H1 (cell line): ENCODE measurements around the gene STRN4. TPM values are rescaled to one million over a fixed set of nuclear protein-coding genes. Genes with fewer than 3 reads are reported as not detected.

Experiments used
- CTCF ChIA-PET: fragments of 300-600 bp; sonication (Branson Sonifier 250); formaldehyde crosslinking; loops from one replicate; lab custom pipeline; 2021; ENCODE audit not compliant: partially characterized antibody; lab: Charles Lee
- POLR2A ChIA-PET: fragments of 300-600 bp; sonication (Branson Sonifier 250); formaldehyde crosslinking; loops from one replicate; lab custom pipeline; 2021; ENCODE audit warnings: inconsistent platforms; ENCODE audit not compliant: partially characterized antibody; lab: Charles Lee
- DNase-seq, 2 experiments: peaks; one replicate each; pipeline versions ENCODE4 v3.0.0 to v3.0.0-alpha.2; 2010 to 2022; ENCODE audit warnings: low spot score in 2 of 2, low read depth in 1 of 2, mixed read lengths in 1 of 2
- FAIRE-seq: peaks from 2 replicates; lab custom pipeline; 2011; peaks lifted over from hg19 to GRCh38; lab: Jason Lieb, UNC
- H2AFZ ChIP-seq: 2 replicates; pipeline ENCODE4 v1.8.1; 2012; ENCODE audit warnings: low read length, inconsistent platforms
- H2AK5ac ChIP-seq: 2 replicates; pipeline ENCODE4 v1.6.1; 2013; ENCODE audit warnings: low read depth, low read length
- H2BK120ac ChIP-seq: replicated peaks from 2 replicates; pipeline ENCODE3; 2013; ENCODE audit warnings: low read depth, low read length, inconsistent platforms
- H2BK12ac ChIP-seq: 2 replicates; pipeline ENCODE4 v1.6.1; 2013; ENCODE audit warnings: low read depth, low read length
- H2BK15ac ChIP-seq: 2 replicates; pipeline ENCODE4 v1.6.1; 2013; ENCODE audit warnings: low read length
- H2BK20ac ChIP-seq: 2 replicates; pipeline ENCODE4 v1.6.1; 2013; ENCODE audit warnings: low read length
- H2BK5ac ChIP-seq: 2 replicates; pipeline ENCODE4 v1.6.1; 2013; ENCODE audit warnings: low read depth, low read length
- H3K14ac ChIP-seq: 2 replicates; pipeline ENCODE4 v1.6.1; 2013; ENCODE audit warnings: inconsistent platforms; ENCODE audit not compliant: insufficient read length
- H3K18ac ChIP-seq: 2 replicates; pipeline ENCODE4 v1.6.1; 2013; ENCODE audit warnings: low read length; ENCODE audit errors: extremely low read depth
- H3K23ac ChIP-seq: 2 replicates; pipeline ENCODE4 v1.6.1; 2013; ENCODE audit warnings: inconsistent platforms; ENCODE audit not compliant: insufficient read length
- H3K23me2 ChIP-seq: 2 replicates; pipeline ENCODE4 v1.6.1; 2013; ENCODE audit warnings: low read depth, low read length
- H3K27ac ChIP-seq: 2 replicates; pipeline ENCODE4 v1.6.1; 2011; ENCODE audit warnings: low read depth, low read length, inconsistent platforms
- H3K27me3 ChIP-seq, 4 experiments: replicated peaks in 1 of 4; 1 replicate in 1 of 4; 2 replicates in 3 of 4; pipeline versions ENCODE4 v1.6.1 to v1.8.1; 2011 to 2013; ENCODE audit warnings: low read length in 3 of 4, mild to moderate bottlenecking in 3 of 4, inconsistent platforms in 2 of 4, mixed read lengths in 2 of 4, moderate library complexity in 1 of 4; ENCODE audit not compliant: control insufficient read depth in 3 of 4, insufficient read depth in 3 of 4; ENCODE audit errors: extremely low read depth in 1 of 4
- H3K36me3 ChIP-seq, 4 experiments: 2 replicates each; pipeline versions ENCODE4 v1.6.1 to v1.8.1; 2011 to 2013; ENCODE audit warnings: mild to moderate bottlenecking in 4 of 4, low read length in 3 of 4, moderate library complexity in 2 of 4, control low read depth in 1 of 4, inconsistent platforms in 1 of 4; ENCODE audit not compliant: insufficient read depth in 4 of 4, control insufficient read depth in 2 of 4
- H3K4ac ChIP-seq: replicated peaks from 2 replicates; pipeline ENCODE3; 2013; ENCODE audit warnings: low read length, low read depth, mixed read lengths, inconsistent platforms; ENCODE audit not compliant: insufficient read length
- H3K4me1 ChIP-seq, 4 experiments: replicated peaks in 1 of 4; 1 replicate in 1 of 4; 2 replicates in 3 of 4; pipeline versions ENCODE4 v1.6.1 to v1.8.1; 2011 to 2013; ENCODE audit warnings: low read length in 3 of 4, inconsistent platforms in 2 of 4, mixed read lengths in 1 of 4; ENCODE audit not compliant: insufficient read depth in 4 of 4, control insufficient read depth in 3 of 4
- H3K4me2 ChIP-seq, 2 experiments: 2 replicates each; pipeline versions ENCODE4 v1.6.1 to v1.8.1; 2011 to 2013; ENCODE audit warnings: low read depth in 2 of 2, low read length in 2 of 2, control low read depth in 1 of 2, inconsistent platforms in 1 of 2, mild to moderate bottlenecking in 1 of 2; ENCODE audit not compliant: insufficient read depth in 1 of 2
- H3K4me3 ChIP-seq, 4 experiments: fragments of 200-600, 300-600 bp in 1 of 4; sonication (generic), shearing (Covaris generic), sonication (Bioruptor Twin) in 1 of 4; 2 replicates each; pipeline versions ENCODE4 v1.5.1 to v1.8.1; 2011 to 2016; ENCODE audit warnings: low read length in 4 of 4, low read depth in 3 of 4, control low read depth in 2 of 4, inconsistent platforms in 2 of 4, mild to moderate bottlenecking in 2 of 4, mixed read lengths in 1 of 4, moderate library complexity in 1 of 4; ENCODE audit not compliant: insufficient read depth in 2 of 4; ENCODE audit errors: extremely low read depth in 1 of 4
- H3K56ac ChIP-seq: replicated peaks from 2 replicates; pipeline ENCODE3; 2013; ENCODE audit warnings: low read depth, mild to moderate bottlenecking, mixed read lengths, low read length, inconsistent platforms; ENCODE audit not compliant: insufficient read length
- H3K79me1 ChIP-seq: 2 replicates; pipeline ENCODE4 v1.6.1; 2013; ENCODE audit warnings: low read depth, low read length, control low read depth
- H3K79me2 ChIP-seq, 2 experiments: 2 replicates each; pipeline versions ENCODE4 v1.6.1 to v1.8.1; 2012 to 2013; ENCODE audit warnings: low read length in 2 of 2, mild to moderate bottlenecking in 2 of 2, inconsistent platforms in 1 of 2; ENCODE audit not compliant: insufficient read depth in 2 of 2, control insufficient read depth in 1 of 2
- H3K9ac ChIP-seq, 4 experiments: replicated peaks in 1 of 4; 1 replicate in 1 of 4; 2 replicates in 3 of 4; pipeline versions ENCODE4 v1.6.1 to v1.8.1; 2011 to 2013; ENCODE audit warnings: low read depth in 3 of 4, low read length in 3 of 4, control low read depth in 2 of 4, mild to moderate bottlenecking in 2 of 4, moderate library complexity in 2 of 4, inconsistent platforms in 1 of 4; ENCODE audit errors: extremely low read depth in 1 of 4
- H3K9me3 ChIP-seq, 2 experiments: 2 replicates each; pipeline versions ENCODE4 v1.6.1 to v1.8.1; 2012 to 2013; ENCODE audit warnings: mild to moderate bottlenecking in 2 of 2, moderate library complexity in 2 of 2, control low read depth in 1 of 2, inconsistent platforms in 1 of 2, low read depth in 1 of 2, low read length in 1 of 2, mixed read lengths in 1 of 2; ENCODE audit not compliant: insufficient read depth in 2 of 2
- H4K20me1 ChIP-seq, 2 experiments: replicated peaks in 1 of 2; 2 replicates each; pipeline versions ENCODE3 to v1.8.1; 2011 to 2013; ENCODE audit warnings: inconsistent platforms in 2 of 2, low read length in 2 of 2, mild to moderate bottlenecking in 1 of 2; ENCODE audit not compliant: insufficient read depth in 2 of 2, control insufficient read depth in 1 of 2
- H4K5ac ChIP-seq: 2 replicates; pipeline ENCODE4 v1.6.1; 2013; ENCODE audit warnings: low read length, low read depth, mixed read lengths, inconsistent platforms; ENCODE audit not compliant: insufficient read length
- H4K8ac ChIP-seq: 2 replicates; pipeline ENCODE4 v1.8.0; 2013; ENCODE audit warnings: mild to moderate bottlenecking, moderate library complexity, low read length, inconsistent platforms; ENCODE audit not compliant: insufficient read depth; ENCODE audit errors: extremely low read depth
- H4K91ac ChIP-seq: replicated peaks from 2 replicates; pipeline ENCODE3; 2013; ENCODE audit warnings: low read length, mixed read lengths, inconsistent platforms; ENCODE audit not compliant: insufficient read length
- BACH1 ChIP-seq: IDR thresholded peaks from 2 replicates; pipeline ENCODE4 v1.6.1; 2012; ENCODE audit warnings: low read length, improper control_type of control experiment
- BCL11A ChIP-seq, 2 experiments: IDR thresholded peaks; one replicate each; pipeline ENCODE4 v1.6.1; 2011; ENCODE audit warnings: low read depth in 2 of 2, low read length in 2 of 2, mild to moderate bottlenecking in 2 of 2
- NRF1 ChIP-seq: IDR thresholded peaks from 2 replicates; pipeline ENCODE4 v1.6.1; 2011; ENCODE audit warnings: mild to moderate bottlenecking, low read depth, low read length, improper control_type of control experiment
- SP4 ChIP-seq: IDR thresholded peaks from 2 replicates; pipeline ENCODE4 v1.6.1; 2012; ENCODE audit warnings: low read length, inconsistent platforms
- TBP ChIP-seq: IDR thresholded peaks from 2 replicates; pipeline ENCODE4 v1.6.1; 2011; ENCODE audit warnings: low read depth, low read length, improper control_type of control experiment
- WGBS, 2 experiments: shearing (Covaris generic) in 1 of 2; methylation state at CpG; one replicate each; pipeline versions ENCODE4 v1.1.6 to v1.1.7; 2013 to 2015; ENCODE audit warnings: low lambda C conversion rate in 2 of 2, mixed read lengths in 2 of 2, inconsistent platforms in 1 of 2, low coverage in 1 of 2, missing lambda C conversion rate in 1 of 2; ENCODE audit not compliant: insufficient replicate concordance in 2 of 2, insufficient coverage in 1 of 2, insufficient read length in 1 of 2; ENCODE audit errors: extremely low coverage in 1 of 2, missing lambda C conversion rate in 1 of 2; 5-methylcytosine and 5-hydroxymethylcytosine counted together
- polyA plus RNA-seq, 7 experiments: library from polyadenylated mRNA; depleted of rRNA in 3 of 7; stranded (reverse) in 5 of 7; unstranded in 2 of 7; fragments of >200 nt in 5 of 7; fragments of 200-250 nt in 2 of 7; gene quantifications; 1 replicate in 5 of 7; 2 replicates in 1 of 7; 4 replicates in 1 of 7; pipeline versions ENCODE4 v1.2.1 to v1.2.3, GENCODE V29; 2011 to 2013; ENCODE audit warnings: missing spikeins in 2 of 7, mixed read lengths in 2 of 7
- total RNA-seq: library from RNA; stranded (reverse); fragmentation: NEBNext Ultra II Directional; extraction: Animal tissue kit (Norgen Biotek cat#: 25700); gene quantifications from 2 replicates; pipeline ENCODE4 v1.2.1, GENCODE V29; 2021

STRN4 gene
- total and polyA plus RNA-seq, 2 of the 8 experiments (the other 6 are each of a cell fraction or from before 2014, with no cell fraction given): 120 to 187 TPM

DNA sequence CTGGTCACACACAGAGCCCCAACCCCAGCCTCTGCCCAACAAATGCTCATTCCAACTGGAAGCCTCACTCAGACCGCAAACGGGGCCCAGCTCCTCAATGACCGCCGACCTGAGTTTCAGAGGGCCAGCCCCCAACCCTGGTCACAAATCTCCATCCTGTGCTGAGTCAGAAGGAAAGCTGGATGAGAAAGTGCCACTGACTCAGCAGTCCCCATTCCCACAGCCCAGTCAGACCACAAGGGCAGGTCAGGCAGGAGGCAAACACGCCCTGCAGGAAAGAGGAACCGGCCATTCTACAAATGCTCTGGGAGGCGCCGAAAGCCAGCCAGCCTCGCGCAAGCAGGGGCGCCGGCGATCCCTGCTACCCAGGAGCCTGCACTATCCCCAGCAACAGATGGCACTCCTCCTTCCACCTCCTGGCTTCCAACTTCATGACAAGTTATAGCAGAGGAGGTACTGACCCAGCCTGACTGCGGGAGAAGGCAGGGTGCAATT lies 15.2 kb downstream of the STRN4 start:
- no peak for DNase-seq
- H3K9me3 ChIP-seq: no peaks in the 10 kb centered on the region
- H3K23me2 ChIP-seq: no peaks in the 10 kb centered on the region
- H3K18ac ChIP-seq: no peak overlapping the region
- peaks cover 0 to 3% (median 0%) of the 10 kb centered on the region in 4 experiments; a peak in 4 of 7 replicates for H3K4me1 ChIP-seq
- no peak overlapping the region for H2BK20ac ChIP-seq
- H3K23ac ChIP-seq: no peak overlapping the region
- H3K14ac ChIP-seq: no peak overlapping the region
- H3K4ac ChIP-seq: no peak overlapping the region
- H2BK15ac ChIP-seq: no peak overlapping the region
- H4K8ac ChIP-seq: no peak overlapping the region; the same call in 1 of the 2 replicates
- TF ChIP-seq BACH1: 0 out of 2 replicates have a peak, but pooled peaks have one; percentile 42
- no peak for TF ChIP-seq TBP
- no peak for TF ChIP-seq BCL11A (IDR thresholded peaks at IDR 0.05; ENCODE audit: low read depth in 2 of 2, low read length in 2 of 2)
- TF ChIP-seq SP4: no peak
- no peak for TF ChIP-seq NRF1
- TF ChIP-seq, all 59 proteins: peak for 1
- no peak overlapping the region for H4K5ac ChIP-seq
- no peak overlapping the region for H3K56ac ChIP-seq
- H3K4me3 ChIP-seq: no peak overlapping the region
- no peak overlapping the region for H2AFZ ChIP-seq
- WGBS, 2 experiments: 94% methylated on average over 14 of the region's 14 CpGs; no CpG with 5 or more reads in 1 of the 2 experiments
- no peak overlapping the region for H3K27ac ChIP-seq
- peak overlapping the region; percentile 66; the same call in 1 of the 2 replicates for H2BK5ac ChIP-seq
- no peak overlapping the region for H3K9ac ChIP-seq
- H2BK12ac ChIP-seq: no peak overlapping the region
- peaks cover 30 to 46% of the 10 kb centered on the region in 2 experiments for H4K20me1 ChIP-seq
- H2AK5ac ChIP-seq: no peak overlapping the region
- ChIA-PET POLR2A (interaction anchor here (0.8 to 4.2 kb wide), 6 partner anchors 10 to 55 kb away, joined by 3 to 26 read pairs (median 6); partner anchors contain the start of gene PRKD2), CTCF (interaction anchor here (0.7 to 15.8 kb wide), 14 partner anchors 10 to 126 kb away, joined by 3 to 188 read pairs (median 4); no protein-coding TSS in a partner anchor)
- no peak for FAIRE-seq
- peaks cover 8% of the 10 kb centered on the region for H3K79me1 ChIP-seq
- no peaks in the 10 kb centered on the region for H3K27me3 ChIP-seq
- no peak overlapping the region for H3K4me2 ChIP-seq
- H2BK120ac ChIP-seq: no peak overlapping the region
- H3K79me2 ChIP-seq: peaks cover 0 to 27% of the 10 kb centered on the region in 2 experiments; a peak in 2 of 4 replicates
- H3K36me3 ChIP-seq: peaks cover 37 to 67% (median 51%) of the 10 kb centered on the region in 4 experiments
- H4K91ac ChIP-seq: no peak overlapping the region
